ENCODE measurements around the gene ZFP42.

The ZFP42 gene

GRCh38 chr4:188006285-188006848, 10.8 kb downstream of the ZFP42 start:
- no peak for TF ChIP-seq GATA2 (IDR thresholded peaks at IDR 0.05; ENCODE audit: low read depth, low read length)
- no peak for TF ChIP-seq GATA3 (IDR thresholded peaks at IDR 0.05; ENCODE audit: low read depth, low read length)

DNA sequence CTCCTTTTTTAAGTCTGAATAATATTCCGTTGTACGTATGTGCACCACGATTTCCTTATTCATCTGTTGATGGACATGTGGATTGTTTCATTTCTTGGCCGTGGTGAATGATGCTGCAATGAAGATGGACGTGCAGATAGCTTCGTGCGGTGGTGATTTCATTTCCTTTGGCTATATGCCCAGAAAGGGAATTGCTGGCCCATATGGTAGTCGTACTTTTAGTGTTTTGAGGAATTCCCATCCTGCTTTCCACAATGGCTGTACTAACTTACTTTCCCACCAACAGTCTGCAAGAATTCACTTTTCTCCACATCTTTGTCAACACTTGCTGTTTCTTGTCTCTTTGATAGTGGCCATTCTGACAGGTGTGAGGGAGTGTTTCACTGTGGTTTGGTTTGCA, 12.8 kb downstream of the ZFP42 start:
- TF ChIP-seq GATA2 (IDR thresholded peaks at IDR 0.05; ENCODE audit: low read depth, low read length), result peak; percentile 51; the same call in 1 of the 2 replicates
- no peak for TF ChIP-seq GATA3 (IDR thresholded peaks at IDR 0.05; ENCODE audit: low read depth, low read length)

DNA sequence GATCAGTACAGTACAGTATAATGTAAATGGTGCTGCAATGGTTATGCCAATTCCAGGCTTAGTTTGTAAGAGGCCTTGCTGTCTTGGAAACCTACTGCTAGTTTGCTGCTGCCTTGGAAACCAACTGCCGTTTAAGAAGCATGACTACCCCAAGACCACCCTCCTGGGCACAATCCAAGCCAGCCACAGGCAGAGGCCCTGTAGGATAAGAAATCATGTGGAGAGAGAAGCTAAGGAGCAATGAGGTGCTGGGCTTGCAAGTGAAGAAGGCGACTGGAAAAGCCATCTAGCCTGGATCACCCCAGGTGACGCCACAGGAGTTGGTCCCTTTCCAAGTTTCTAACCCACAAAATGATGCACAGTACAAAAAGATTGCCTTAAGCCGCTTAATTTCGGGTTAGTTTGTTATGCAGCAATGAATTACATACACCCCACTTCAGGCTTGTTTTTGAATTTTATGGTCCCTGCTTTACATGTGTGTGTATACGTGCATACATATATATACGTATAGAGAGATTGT, 16.9 kb downstream of the ZFP42 start:
- TF ChIP-seq GATA2 (IDR thresholded peaks at IDR 0.05; ENCODE audit: low read depth, low read length), result no peak
- no peak for TF ChIP-seq GATA3 (IDR thresholded peaks at IDR 0.05; ENCODE audit: low read depth, low read length)

DNA sequence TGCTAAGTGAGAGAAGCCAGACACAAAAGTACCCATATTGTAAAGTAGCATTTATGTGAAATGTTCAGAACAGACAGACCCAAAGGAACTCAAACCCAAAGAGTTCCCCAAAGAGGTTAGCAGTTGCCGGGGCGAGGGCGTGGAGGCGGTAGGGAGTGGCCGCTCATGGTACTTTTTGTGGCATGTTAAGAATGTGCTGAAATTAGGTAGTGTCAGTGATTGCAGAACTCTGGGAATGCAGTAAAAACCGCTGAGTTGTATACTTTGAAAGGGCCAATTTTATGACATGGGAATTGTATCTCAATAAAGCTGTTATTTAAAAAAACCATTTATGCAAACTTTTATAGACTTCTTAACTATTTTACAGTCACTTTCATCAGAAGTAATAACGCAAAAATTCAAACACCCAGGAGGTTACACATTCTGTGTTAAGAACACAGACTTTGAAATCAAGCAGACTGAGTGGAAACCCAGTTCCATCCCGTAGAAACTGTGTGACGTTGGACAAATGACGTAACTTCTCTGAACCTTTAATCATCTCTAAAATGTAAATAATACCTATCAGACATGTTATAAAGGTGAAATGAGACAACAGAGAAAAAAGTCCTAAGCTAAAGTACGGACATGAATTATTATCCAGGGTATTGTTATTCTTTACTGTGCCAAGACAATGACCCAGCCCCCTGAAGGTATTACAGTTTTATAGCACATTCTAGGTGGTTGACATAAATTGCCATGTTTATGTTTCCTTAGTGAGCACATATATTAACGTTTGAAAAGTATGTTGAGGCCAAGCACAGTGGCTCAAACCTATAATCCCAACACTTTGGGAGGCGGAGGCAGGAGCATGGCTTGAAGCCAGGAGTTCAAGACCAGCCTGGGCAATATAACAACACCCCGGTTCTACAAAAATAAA, 19.7 kb downstream of the ZFP42 start:
- TF ChIP-seq GATA2 (IDR thresholded peaks at IDR 0.05; ENCODE audit: low read depth, low read length), result no peak
- no peak for TF ChIP-seq GATA3 (IDR thresholded peaks at IDR 0.05; ENCODE audit: low read depth, low read length)

- TF ChIP-seq GATA2 (IDR thresholded peaks at IDR 0.05; ENCODE audit: low read depth, low read length) (no peak), GATA3 (IDR thresholded peaks at IDR 0.05; ENCODE audit: low read depth, low read length) (no peak)
These were observed 21.2 kb downstream of the ZFP42 start for GRCh38 chr4:188016754-188017153.

DNA sequence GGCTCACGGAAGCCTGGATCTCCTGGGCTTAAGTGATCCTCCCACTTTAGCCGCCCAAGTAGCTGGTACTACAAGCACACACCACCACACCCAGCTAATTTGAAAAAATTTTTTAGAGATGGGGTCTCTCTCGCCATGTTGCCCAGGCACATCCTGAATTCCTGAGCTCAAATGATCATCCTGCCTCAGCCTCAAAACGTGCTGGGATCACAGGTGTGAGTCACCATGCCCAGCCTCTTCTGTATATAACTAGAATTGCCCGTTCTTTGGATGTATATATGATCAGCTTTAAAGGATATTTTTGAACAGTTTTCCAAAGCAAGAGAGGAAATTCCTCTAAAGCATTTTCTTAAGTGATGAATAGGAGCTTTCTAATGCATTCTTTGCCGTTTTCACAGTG, 22.7 kb downstream of the ZFP42 start:
- no peak for TF ChIP-seq GATA2 (IDR thresholded peaks at IDR 0.05; ENCODE audit: low read depth, low read length)
- no peak for TF ChIP-seq GATA3 (IDR thresholded peaks at IDR 0.05; ENCODE audit: low read depth, low read length)

DNA sequence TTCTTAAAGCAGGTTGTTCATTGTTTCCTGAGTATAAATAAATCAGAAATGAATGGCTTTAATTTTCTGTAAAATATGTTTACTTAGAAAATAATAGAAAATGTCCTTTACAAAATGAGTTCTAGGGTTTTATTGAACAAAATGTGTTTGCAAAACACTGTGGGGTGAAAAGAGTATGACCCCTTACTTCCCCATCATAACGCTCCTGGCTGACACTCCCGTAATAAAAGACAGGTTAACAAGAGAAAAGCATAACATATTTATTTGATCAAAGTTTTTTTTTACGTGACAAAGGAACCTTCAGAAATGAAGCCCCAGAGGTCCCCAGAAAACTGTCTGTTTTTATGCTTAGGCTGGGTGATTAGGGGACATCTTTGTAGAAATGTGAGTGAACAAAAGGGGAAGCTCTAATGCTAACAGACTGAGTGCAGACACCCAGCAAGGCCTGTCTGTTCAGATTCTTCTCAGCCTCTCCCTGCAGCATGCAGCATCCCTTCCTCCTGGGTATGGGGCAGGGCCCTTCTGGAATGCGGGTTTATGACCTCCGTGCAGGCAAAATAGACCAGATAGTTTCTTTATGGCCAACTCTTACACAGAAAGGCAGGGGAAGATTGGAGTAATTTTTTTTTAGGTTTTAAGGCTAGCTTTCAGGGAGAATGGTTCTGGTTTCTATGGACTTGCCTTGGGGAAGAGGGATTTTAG, 26.1 kb downstream of the ZFP42 start:
- TF ChIP-seq GATA3 (IDR thresholded peaks at IDR 0.05; ENCODE audit: low read depth, low read length) (no peak), GATA2 (IDR thresholded peaks at IDR 0.05; ENCODE audit: low read depth, low read length) (no peak)

- TF ChIP-seq GATA2 (IDR thresholded peaks at IDR 0.05; ENCODE audit: low read depth, low read length) (no peak), GATA3 (IDR thresholded peaks at IDR 0.05; ENCODE audit: low read depth, low read length) (no peak)
These were observed 28.1 kb downstream of the ZFP42 start for GRCh38 chr4:188023682-188024081.

GRCh38 chr4:188025476-188025875, 29.9 kb downstream of the ZFP42 start:
- no peak for TF ChIP-seq GATA2 (IDR thresholded peaks at IDR 0.05; ENCODE audit: low read depth, low read length)
- no peak for TF ChIP-seq GATA3 (IDR thresholded peaks at IDR 0.05; ENCODE audit: low read depth, low read length)

DNA sequence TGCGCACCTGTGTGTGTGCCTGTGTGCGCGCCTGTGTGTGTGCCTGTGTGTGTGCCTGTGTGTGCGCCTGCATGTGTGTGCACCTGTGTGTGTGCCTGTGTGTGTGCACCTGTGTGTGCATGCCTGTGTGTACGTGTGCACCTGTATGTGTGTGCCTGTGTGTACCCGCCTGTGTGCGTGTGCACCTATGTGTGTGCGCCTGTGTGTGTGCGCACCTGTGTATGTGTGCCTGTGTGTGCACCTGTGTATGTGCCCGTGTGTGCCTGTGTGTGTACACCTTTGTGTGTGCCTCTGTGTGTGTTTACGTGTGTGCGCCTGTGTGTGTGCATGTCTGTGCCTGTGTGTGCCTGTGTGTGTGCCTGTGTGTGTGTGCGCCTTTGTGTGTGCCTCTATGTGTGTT, 33.5 kb downstream of the ZFP42 start:
- no peak for TF ChIP-seq GATA3 (IDR thresholded peaks at IDR 0.05; ENCODE audit: low read depth, low read length)

DNA sequence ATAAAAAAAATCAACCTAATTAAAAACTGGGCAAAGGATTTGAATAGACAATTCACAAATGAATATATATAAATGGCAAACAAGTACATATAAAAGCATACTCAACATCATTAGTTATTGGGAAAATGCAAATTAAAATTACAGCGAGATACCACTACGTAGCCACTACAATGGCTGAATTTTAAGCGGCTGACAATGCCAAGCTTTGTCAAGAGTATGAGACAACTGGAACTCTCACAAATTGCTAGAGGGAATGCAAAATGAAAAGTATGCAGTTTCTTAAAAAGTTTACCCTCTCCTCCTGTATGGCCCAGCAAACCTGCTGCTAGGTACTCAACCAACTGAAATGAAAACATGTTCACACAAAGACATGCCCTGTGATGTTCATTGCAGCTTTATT, 34.8 kb downstream of the ZFP42 start:
- TF ChIP-seq GATA2 (IDR thresholded peaks at IDR 0.05; ENCODE audit: low read depth, low read length), result no peak

- TF ChIP-seq GATA2 (IDR thresholded peaks at IDR 0.05; ENCODE audit: low read depth, low read length) (no peak), GATA3 (IDR thresholded peaks at IDR 0.05; ENCODE audit: low read depth, low read length) (no peak)
These were observed 36.2 kb downstream of the ZFP42 start for GRCh38 chr4:188031751-188032150.

GRCh38 chr4:188032170-188032569, 36.6 kb downstream of the ZFP42 start:
- TF ChIP-seq GATA3 (IDR thresholded peaks at IDR 0.05; ENCODE audit: low read depth, low read length) (no peak), GATA2 (IDR thresholded peaks at IDR 0.05; ENCODE audit: low read depth, low read length) (no peak)

DNA sequence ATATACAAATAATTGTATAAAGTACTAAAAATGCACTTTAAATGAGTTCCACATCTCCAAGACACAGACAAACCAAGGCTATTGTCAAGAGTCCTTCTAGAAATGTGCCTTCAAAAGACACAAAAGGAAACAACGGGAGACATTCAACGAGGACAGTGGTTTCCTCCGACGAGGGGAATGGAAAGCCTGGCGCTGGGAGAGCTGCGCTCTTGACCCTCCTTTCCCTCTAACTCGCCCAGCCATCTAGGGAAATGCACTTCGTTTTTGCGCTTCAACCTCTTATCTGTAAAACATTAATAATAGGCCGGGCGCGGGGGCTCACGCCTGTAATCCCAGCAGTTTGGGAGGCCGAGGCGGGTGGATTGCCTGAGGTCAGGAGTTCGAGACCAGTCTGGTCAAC, 37.0 kb downstream of the ZFP42 start:
- TF ChIP-seq GATA2 (IDR thresholded peaks at IDR 0.05; ENCODE audit: low read depth, low read length), result no peak
- no peak for TF ChIP-seq GATA3 (IDR thresholded peaks at IDR 0.05; ENCODE audit: low read depth, low read length)

Data from SH-SY5Y (cell line).